Middle frontal gyrus (tissue), 1 donor: ENCODE results near the gene USP11.

Source experiments
- DNase-seq: peaks from one replicate; pipeline ENCODE4 v3.0.0-alpha.2; 2015; ENCODE audit warnings: low spot score; ENCODE audit errors: extremely low spot score

Gene USP11

DNA sequence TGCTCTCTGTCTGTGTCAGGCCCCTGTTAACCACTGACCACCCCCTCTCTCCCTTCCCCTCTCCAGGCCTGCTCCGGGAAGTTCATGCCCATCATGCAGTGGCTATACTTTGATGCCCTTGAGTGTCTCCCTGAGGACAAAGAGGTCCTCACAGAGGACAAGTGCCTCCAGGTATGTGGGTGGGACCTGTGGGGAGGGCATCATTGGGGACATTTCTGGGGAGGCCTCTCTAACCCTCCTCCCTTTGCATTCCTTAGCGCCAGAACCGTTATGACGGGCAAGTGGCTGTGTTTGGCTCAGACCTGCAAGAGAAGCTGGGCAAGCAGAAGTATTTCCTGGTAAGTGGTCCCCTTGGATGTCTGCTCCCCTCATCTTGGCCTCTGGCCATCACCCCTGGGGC lies 29.9 kb upstream of the USP11 start:
- no peak for DNase-seq

DNA sequence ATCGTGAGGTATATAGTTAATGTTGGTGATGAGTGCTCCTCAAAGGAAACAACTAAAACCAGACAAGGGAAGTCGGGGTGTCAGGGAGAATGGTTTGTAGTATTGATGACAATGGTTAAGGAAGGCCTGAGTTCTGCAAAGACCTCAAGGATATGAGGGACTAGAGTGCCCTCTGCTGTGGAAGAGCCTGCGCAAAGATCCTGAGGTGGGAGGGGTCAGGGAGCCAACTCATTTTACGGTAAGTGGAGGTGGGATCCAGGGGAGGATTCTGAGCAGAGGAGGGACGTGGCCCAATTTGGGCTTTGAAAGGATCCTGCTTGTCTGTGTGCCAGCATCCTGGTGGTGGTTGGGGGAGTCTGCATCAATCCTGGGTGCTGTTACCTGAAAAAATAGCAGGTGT lies 27.8 kb upstream of the USP11 start:
- DNase-seq, result no peak

DNA sequence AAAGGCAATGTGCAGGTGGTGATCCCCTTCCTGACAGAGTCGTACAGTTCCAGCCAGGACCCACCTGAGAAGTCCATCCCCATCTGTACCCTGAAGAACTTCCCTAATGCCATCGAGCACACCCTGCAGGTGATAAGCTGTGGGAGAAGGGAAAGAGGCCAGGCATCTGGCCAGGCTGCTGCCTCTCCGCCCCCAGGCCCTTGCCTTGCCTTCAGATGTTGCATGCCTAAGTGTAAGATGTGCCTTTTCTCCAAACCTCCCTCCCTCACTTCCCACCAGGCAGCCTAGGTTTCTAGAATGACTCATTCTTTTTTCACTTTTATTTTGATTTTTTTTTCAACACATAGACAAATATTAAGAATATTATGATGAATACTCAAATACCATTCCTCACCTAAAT lies 26.5 kb upstream of the USP11 start:
- DNase-seq, result no peak

DNA sequence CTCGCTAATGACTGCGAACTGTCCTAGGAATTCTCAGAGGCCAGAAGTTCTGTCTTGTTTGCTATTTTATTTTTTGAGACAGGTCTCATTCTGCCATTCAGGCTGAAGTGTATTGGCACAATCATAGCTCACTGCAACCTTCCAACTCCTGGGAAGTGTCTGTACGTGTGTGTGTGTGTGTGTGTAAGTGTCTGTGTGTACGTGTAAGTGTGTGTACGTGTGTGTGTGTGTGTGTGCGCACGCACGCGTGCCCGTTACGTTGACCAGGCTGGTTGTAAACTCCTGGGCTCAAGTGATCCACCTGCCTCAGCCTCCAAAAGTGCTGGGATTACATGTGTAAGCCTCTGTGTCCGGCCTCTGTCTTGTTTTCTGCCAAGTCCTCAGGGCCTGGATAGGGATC lies 24.7 kb upstream of the USP11 start:
- no peak for DNase-seq

DNA sequence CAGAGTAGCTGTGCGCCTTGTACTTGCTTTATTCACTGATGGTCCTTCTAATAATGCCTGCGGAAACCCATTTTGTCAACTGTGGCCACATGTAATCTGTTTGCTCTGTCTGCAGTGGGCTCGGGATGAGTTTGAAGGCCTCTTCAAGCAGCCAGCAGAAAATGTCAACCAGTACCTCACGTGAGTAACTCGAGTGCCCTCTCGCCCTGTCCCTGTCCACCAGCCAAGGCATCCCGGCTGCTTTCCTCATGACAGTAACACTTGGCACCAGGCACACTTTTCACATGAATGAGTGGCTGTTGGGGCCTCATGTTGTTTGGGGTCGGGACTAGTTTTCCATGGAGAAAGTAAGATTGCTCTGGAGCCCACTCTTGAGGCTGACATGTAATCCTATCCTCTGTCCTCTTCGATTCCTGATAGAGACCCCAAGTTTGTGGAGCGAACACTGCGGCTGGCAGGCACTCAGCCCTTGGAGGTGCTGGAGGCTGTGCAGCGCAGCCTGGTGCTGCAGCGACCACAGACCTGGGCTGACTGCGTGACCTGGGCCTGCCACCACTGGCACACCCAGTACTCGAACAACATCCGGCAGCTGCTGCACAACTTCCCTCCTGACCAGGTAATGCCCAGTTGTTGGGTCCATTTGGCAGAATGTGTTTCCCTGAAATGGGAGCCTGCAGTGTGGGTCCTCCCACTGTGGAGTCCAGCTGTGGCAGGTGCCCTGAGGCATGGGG lies 23.1 kb upstream of the USP11 start:
- DNase-seq, result no peak

DNA sequence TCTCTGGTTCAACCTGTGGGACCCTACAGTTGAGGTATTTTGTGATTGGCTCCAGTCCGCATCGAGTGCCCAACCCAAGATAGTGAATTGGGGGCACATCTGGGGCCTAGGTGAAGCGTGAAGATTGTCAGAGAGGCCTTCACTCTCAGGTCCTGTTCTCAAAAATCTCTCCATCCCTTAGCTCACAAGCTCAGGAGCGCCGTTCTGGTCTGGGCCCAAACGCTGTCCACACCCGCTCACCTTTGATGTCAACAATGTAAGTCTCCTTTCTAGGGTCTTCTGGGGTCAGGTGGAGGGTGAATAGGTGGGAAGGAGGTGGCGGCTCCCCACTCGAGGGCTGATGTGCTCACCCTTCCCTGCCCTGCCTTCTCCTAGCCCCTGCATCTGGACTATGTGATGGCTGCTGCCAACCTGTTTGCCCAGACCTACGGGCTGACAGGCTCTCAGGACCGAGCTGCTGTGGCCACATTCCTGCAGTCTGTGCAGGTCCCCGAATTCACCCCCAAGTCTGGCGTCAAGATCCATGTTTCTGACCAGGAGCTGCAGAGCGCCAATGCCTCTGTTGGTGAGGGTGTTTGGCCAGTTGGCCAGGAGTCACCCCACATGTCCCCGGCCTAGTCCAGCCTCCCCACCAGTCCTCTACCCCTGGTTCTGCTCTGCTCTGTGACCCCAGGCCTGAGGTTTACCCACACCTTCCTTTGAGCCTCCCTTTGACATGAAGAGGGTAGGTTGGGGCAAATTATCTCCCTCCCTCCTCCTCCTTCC lies 22.0 kb upstream of the USP11 start:
- DNase-seq, result no peak

DNA sequence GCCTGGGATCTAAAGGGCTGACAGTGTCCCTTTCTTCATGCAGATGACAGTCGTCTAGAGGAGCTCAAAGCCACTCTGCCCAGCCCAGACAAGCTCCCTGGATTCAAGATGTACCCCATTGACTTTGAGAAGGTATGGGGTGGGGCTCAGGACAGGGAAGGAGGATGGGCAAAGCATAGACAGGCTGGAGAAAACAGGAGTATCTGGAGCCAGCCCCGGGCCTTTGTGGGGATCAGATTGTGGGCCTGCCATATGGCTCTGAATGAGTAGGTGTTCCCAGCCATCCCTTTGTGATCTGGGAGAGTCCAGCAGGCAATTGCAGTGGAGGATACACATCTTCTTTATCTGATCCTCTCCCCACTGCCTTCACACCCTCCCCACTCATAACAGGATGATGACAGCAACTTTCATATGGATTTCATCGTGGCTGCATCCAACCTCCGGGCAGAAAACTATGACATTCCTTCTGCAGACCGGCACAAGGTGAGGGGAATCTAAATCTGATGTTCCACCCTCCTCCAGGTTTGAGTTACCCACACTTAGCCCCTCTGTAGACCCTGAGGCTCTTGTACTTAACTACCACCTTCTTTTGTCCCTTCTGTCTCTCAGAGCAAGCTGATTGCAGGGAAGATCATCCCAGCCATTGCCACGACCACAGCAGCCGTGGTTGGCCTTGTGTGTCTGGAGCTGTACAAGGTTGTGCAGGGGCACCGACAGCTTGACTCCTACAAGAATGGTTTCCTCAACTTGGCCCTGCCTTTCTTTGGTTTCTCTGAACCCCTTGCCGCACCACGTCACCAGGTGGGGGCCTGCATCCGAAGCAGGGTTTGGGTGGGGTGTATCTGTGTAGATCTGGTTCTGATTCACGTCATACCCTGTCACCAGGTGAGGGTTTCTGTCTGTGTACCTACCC lies 20.2 kb upstream of the USP11 start:
- no peak for DNase-seq

DNA sequence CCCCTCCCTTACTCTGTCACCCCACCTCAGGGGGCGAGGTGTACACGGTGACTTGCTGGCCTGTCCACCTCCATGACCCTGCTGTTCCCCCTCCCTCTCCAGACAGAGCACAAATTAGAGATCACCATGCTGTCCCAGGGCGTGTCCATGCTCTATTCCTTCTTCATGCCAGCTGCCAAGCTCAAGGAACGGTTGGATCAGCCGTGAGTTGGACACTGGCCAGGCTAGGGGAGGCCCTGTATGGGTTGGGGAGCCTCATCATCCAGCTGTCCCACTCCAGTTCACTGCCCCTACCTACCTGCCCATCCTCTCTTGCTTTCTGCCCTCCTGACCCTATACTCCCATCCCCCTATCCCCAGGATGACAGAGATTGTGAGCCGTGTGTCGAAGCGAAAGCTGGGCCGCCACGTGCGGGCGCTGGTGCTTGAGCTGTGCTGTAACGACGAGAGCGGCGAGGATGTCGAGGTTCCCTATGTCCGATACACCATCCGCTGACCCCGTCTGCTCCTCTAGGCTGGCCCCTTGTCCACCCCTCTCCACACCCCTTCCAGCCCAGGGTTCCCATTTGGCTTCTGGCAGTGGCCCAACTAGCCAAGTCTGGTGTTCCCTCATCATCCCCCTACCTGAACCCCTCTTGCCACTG lies 18.3 kb upstream of the USP11 start:
- no peak for DNase-seq

DNA sequence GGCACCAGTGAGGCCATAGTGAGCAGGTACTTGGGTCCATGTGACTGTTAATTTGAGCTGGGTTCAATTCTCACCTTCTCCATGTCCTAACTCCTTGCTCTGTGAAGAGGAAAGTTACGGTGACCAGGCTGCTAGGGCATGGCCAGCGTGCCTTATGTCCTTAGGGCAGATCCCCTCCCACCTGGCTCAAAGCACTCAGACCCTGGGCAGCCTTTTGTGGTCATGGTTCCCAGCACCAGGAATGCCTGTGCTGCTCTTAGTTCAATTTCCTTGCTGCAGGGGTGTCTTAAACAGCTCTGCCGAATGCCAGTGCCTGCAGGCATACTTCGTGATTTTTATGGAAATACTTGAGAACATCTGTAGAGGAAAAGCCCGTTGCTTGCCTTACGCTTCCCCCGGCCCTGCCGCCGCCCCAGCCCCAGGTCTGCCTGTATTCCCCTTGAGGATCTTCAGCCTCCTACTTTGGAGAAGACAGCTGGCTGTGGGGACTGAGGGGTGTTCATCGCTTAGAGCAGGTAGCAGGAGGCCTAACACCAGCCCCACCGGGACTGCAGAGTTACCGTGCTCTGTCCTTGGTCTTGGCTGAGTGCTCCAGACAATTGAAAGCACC lies 17.4 kb upstream of the USP11 start:
- no peak for DNase-seq

DNA sequence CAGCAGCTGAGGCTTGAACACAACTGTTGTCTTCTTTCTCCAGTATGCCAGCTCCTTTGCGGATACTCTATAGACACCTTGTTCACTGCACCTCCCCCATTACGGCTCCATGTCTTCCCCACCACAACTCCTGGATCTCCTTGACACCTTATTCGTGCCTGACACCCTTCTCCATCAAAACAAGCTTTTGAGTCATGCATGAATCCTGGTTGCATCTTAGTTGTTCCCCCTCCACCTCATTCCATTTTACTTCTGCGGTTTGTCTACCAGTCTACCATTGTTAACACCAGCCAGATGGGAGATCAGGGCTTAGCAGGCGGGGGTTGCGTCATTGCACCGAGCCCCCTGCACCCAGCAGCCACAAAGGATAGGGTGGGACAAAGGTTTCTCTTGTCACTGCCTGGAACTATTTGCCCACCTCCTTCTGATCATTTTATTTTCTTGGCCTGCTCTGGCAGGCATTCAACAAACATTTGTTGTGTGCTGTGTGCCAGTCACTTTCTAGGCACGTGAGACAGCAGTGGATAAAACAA lies 16.4 kb upstream of the USP11 start:
- DNase-seq, result no peak

DNA sequence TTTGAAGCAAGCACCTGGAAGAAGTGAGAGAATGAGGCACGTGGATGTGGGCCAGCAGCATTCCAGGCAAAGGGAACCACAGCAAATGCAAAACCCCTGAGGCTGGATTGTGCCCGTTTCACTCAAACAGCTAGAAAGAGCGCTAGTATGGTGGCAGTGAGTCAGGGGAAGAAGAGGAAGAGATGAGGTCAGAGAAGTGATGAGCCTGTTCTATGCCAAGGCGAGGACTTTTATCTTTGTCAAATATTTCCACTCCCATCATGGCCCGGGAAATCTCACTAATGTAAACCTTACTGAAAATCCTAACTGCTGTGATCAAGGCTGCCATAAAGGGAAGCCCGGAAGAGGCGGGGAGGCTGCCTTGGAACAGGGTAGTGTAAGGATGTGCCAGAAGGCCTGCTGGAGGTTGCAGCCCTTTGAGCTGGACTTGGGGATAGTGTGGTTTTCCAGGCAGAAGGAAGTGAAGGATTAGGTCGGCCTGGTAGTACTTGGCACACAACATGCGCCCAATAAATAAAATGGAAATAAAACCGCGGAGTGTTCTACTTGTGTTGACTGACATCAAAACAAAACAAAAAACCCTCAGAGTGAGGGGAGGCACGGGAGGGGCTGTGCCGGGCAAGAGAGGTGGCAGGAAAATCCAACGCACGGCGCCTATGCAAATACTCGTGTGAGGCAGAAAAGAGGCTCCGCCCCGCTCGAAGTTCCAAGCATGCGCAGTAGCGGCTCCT lies 15.5 kb upstream of the USP11 start:
- DNase-seq, result no peak

DNA sequence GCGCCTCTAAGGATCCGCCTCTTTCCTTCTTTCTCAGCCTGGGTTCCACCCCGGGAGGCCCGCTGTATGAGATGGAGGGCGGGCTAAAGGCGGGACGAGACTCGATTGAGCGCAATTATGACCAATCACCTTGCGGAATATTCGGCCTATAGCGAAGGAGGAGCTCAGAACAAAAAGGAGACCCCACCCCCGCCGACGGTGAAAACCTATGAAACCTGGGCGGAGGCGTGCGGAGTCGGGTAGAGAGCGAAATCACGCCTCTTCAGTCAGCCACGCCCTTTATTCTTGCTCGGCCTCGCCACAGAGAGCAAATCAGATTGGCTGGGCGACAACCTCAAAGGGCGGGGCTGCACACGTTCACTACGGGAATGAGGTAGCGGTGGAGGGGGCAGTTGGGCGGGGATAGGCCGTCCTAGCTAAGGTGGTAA lies 14.9 kb upstream of the USP11 start:
- DNase-seq, result peak; percentile 84

DNA sequence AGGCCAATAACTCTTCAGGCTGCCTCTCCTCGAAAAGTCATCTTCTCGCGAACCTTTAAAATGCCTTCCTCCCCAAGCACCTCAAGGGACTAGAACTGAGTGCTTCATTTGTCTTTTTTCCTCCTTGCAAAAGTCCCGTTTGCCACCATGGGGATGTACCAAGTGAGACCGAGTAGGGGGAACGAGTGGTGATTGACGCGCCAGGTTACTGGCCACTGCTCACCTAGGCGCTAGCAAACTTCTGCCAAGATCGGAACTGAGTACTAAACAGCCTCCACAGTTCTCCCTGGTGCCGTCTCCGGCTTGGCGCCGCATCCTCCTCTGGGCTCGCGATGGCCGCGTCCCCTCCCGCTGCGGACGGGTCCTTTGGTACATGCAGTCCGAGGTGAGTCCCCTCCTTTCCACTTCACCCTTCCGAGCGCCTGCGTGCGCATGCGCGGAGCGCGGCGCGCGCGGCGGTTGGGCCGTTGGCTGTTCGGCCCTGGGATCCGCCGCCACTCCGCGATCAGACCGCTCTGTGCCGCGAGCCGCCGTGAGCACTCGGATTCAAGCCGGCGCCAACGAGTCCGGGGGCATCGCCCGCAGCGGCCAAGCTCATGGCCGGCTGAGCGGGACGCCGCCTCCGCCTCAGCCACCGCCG lies 14.4 kb upstream of the USP11 start, which contains the start of gene CDK16:
Gene CDK16 (plus strand): TSS at position 402 of the 640 bp plus-strand sequence. CDS start 4,877 bp downstream, outside the sequence.
- DNase-seq, result peak; percentile 37

DNA sequence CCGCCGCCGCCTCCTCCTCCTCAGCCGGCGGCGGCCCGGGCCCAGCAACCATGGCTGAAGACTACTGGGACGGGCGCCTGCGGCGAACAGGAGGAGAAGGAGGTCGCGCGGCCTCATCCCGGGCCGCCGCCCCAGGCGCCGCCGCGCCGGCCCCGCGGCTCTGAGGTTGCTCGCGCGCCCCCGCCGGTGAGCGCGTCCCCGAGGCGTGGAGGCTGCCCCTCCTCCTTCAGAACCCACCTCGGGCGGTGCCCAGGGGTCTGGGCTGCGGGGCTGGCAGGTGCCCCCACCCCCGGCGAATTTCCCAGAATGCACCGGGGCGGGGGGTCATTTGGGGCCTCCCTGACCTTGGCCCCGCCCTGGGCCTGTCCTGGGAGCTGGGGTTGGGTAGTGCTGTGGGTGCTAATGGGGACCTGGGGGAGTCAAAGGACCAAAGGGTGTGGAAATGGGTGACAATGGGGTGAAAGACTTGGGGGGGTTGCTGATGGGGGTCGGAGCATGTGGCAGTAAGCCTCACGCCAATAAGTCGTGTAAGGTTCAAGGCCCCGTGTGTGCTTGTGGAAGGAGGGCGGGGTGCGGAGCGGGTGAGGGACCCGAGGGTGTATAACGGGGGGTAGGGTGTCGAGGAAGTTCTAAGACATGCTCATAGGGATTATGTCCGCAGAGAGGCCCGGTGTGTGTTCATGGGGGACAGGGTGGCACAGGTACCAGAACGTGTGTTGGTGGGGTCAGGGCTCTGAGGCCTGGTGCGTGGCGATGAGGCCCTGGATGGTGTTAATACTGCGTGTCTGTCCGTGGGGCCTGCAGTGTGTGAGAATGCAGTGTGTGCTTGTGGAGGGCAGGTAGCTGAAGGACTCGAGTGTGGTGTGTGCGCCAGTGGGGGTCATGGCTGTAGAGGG lies 13.6 kb upstream of the USP11 start:
- no peak for DNase-seq

DNA sequence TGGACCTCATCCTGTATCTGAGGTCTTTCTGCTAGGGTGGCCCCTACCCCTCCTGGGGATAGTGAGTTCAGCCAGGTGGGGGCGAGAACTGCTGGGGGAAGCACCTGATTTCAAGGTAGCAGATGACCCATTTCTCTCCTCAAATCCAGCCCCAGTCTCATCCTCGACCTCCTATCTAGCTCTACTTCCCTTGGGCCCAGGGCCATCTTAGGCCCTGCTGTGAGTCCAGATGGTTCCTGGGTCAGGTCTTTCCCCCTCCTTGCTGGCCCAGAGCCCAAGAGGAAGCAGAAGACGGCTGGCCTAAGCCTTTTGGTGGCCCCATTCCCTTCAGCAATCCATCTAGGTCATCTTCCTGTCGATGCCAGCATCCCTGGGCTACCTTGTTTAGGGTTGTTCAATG lies 11.1 kb upstream of the USP11 start:
- no peak for DNase-seq

DNA sequence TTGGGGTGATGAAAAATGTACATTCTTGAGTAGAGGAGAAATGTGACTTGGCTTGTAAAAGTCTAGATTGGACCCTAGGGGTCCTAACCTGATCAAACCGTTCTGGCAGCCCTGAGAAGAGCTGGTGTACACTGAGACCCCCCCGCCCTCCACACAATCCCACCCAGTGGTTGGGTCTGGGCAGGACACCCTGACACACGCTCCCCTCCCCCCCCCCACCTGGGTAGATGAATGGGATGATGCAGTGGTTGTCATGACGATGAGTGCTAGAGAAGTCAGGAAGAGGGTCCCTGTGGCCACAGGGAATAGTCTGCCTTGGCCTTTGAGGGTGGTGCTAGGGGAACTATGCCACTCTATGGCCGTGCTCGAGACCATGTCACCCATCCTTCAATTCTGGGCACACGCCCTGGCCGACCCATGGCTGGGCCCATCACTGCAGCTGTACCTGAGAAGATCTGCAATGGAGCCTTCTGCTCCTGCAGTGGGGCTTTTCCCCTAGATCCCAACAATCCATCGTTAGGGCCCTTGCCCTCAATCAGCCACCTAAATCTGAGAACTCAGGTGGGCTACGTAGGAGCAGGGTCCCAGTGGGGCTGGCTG lies 10.0 kb upstream of the USP11 start:
- DNase-seq, result no peak

DNA sequence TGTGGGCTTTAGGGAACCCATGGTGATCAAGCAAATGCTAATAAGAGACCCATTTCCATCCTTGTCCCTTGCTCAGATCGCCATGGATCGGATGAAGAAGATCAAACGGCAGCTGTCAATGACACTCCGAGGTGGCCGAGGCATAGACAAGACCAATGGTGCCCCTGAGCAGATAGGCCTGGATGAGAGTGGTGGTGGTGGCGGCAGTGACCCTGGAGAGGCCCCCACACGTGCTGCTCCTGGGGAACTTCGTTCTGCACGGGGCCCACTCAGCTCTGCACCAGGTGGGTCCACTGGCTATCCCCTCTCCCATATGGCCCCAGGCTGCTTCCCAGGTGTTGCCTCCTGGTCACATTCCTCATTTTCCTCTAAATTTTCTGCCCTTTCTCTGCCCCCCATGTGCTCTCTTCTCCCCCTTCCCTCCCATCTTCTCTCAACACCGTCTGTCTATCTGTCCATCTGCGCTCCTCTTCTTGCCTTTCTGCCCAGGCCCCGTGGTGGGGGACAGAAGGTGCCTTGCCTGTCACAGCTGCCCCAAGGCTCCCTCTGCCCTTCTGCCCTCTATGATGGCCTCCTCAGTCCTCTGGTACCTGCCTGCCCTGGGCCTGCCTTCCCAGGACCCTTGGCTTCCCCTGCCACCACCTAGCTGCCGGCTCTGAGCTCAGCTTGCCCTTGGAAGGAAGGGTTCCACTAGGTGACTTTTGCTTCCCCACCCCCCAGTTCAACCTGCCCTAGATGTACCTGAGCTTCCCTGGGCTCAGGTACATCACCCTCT lies 9.1 kb upstream of the USP11 start:
- no peak for DNase-seq
